ENCODE measurements around the gene DUOXA2.

Gene DUOXA2

DNA sequence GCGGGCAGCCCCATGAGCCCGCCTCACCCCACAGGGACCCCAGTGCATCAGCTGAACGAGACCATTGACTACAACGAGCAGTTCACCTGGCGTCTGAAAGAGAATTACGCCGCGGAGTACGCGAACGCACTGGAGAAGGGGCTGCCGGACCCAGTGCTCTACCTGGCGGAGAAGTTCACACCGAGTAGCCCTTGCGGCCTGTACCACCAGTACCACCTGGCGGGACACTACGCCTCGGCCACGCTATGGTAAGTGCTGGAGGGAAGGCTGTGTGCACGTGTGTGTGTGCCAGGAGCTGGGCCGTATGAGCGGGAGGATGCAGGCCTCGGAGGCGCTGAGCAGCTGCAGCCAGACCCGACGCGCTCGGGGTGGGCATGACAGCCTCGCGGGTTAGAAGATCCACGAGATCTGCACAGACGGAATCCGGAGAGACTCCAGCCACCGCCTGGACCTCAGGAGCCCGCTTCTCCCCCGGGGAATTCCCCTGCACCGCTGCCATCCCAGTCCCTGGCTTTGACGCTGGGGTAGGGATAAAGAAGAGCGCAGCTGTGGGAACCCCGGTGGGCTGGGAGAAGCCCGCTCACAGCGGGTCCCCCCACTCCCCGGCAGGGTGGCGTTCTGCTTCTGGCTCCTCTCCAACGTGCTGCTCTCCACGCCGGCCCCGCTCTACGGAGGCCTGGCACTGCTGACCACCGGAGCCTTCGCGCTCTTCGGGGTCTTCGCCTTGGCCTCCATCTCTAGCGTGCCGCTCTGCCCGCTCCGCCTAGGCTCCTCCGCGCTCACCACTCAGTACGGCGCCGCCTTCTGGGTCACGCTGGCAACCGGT is 2.6 kb downstream of the DUOXA2 start:
- ATAC-seq (ENCODE audit: low read depth) (no peak), DNase-seq (ENCODE audit: low spot score in 2 of 2) (no peak)
- no peak overlapping the region for H3K27ac Mint-ChIP-seq
- no peaks in the 10 kb centered on the region for H3K36me3 Mint-ChIP-seq
- H3K4me3 Mint-ChIP-seq: peak overlapping the region; percentile 56
- peaks cover 39% of the 10 kb centered on the region for H3K4me1 Mint-ChIP-seq
- H3K9me3 Mint-ChIP-seq: no peaks in the 10 kb centered on the region
- H3K27me3 Mint-ChIP-seq: peaks cover 49% of the 10 kb centered on the region

DNA sequence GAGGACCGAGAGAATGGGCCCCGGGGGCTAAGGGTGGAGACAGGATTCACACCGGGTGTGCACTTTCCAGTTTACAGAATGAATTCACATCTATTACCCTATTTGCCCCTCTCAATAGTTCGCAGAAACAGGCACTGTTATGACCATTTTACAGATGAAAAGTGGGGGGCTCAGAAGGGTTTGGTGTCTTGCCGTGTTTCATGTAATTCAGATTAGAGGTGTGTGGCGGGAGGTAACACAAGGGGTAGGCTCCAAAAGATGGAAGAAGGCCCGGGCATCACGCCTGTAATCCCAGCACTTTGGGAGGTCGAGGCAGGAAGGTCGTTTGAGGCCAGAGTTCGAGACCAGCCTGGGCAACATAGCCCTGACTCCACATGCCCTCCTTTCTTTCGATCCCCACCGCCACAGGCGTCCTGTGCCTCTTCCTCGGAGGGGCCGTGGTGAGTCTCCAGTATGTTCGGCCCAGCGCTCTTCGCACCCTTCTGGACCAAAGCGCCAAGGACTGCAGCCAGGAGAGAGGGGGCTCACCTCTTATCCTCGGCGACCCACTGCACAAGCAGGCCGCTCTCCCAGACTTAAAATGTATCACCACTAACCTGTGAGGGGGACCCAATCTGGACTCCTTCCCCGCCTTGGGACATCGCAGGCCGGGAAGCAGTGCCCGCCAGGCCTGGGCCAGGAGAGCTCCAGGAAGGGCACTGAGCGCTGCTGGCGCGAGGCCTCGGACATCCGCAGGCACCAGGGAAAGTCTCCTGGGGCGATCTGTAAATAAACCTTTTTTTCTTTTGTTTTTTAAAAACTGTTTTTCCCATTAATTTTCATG is 3.4 kb downstream of the DUOXA2 start:
- Mint-ChIP-seq H3K27ac (no peak overlapping the region), H3K27me3 (peaks cover 45% of the 10 kb centered on the region), H3K4me3 (peak overlapping the region; percentile 84), H3K36me3 (no peaks in the 10 kb centered on the region), H3K9me3 (no peaks in the 10 kb centered on the region), H3K4me1 (peaks cover 31% of the 10 kb centered on the region)
- ATAC-seq (ENCODE audit: low read depth): peak; percentile 13
- no peak for DNase-seq (ENCODE audit: low spot score in 2 of 2)

DNA sequence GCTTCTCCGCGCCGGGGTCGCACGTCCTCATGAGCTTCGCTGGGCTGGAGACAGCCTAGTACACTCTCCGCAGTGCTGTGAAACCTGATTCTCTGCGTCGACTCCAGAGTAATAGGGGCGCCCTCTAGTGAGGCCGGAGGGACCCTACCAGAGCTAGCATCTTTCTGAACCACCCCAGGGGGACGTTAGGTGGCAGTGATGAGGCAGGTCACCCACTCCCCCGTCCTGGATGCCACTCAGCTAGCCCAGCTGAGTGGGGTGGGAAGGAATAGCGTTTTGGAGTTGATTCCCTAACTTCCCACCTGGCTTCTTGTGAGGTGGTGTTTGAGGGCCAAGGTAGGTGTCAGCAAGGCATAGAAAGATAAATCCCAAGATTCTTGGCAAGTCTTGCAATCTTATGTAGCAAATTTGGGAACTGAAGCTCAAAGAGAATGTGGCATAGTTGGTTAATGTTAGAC is 4.0 kb downstream of the DUOXA2 start:
- H3K9me3 Mint-ChIP-seq: no peaks in the 10 kb centered on the region
- DNase-seq (ENCODE audit: low spot score in 2 of 2) (peak; percentile 88 to 89), ATAC-seq (ENCODE audit: low read depth) (peak; percentile 95)
- peak overlapping the region; percentile 84 for H3K4me3 Mint-ChIP-seq
- H3K27me3 Mint-ChIP-seq: peaks cover 45% of the 10 kb centered on the region
- no peak overlapping the region for H3K27ac Mint-ChIP-seq
- H3K4me1 Mint-ChIP-seq: peaks cover 28% of the 10 kb centered on the region
- H3K36me3 Mint-ChIP-seq: no peaks in the 10 kb centered on the region

DNA sequence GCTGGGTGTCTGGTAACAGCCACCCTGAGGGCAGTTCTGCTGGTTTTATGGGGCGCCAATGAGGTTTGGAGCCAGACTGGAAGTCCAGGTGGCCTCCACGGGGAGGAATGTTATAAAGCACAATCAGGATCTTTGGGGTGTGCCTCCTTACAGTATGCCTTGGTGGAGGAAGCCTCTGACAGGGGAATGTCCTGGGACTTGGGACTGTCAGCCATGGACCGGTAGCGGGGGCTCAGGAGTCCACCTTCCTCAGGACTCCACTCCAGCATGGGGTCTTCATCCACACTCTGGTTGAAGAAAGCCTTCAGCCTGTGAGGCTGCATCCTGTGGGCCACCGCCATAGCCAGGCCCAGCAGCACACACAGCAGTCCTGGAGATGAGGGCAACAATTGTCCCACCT is 4.9 kb downstream of the DUOXA2 start:
- Mint-ChIP-seq H3K9me3 (no peaks in the 10 kb centered on the region), H3K27me3 (peaks cover 41% of the 10 kb centered on the region), H3K4me1 (peaks cover 21% of the 10 kb centered on the region), H3K27ac (no peak overlapping the region), H3K36me3 (no peaks in the 10 kb centered on the region), H3K4me3 (no peak overlapping the region)
- ATAC-seq (ENCODE audit: low read depth) (no peak), DNase-seq (ENCODE audit: low spot score in 2 of 2) (no peak)

DNA sequence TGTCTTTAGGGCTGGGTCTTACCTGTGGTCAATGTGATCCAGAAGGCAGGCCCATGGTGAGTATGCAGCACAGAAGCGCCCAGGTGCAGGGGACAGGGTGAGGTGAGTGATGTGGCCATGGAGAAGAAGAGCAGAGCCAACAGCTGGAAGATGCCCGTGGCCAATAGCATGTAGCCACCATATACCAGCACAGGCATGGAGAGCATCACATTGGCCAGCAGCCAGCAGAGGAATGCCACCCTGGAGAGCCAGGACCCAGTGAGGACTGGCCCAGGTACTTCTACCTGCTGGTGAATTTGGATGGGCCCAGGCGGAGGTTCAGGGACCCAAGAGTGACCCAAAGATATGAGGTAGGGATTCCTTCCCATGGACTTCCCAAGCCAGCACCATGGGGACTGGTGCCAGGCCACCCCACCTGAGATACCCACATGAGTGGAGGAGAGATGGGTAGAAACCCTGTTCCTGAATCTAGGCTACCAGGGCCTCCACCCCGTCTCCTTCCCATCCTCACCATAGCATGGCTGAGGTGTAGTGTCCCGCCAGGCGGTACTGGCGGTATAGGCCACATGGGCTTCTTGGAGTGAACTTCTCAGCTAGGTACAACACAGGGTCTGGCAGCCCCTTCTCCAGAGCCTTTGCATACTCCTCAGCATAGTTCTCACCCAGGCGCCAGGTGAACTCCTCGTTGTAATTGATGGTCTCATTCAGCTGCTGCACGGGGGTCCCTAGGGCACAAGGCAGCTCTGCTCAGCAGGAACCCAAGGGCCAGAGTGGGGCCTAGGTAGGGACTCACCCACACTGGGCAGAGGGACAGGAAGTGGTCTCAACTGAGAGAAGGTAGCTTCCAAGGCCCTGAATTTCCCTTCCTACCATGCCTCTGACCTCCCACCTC is 6.2 kb downstream of the DUOXA2 start:
- Mint-ChIP-seq H3K4me3 (no peak overlapping the region), H3K4me1 (peaks cover 17% of the 10 kb centered on the region), H3K9me3 (no peaks in the 10 kb centered on the region), H3K27me3 (peaks cover 39% of the 10 kb centered on the region), H3K36me3 (no peaks in the 10 kb centered on the region), H3K27ac (no peak overlapping the region)
- DNase-seq (ENCODE audit: low spot score in 2 of 2) (no peak), ATAC-seq (ENCODE audit: low read depth) (no peak)

DNA sequence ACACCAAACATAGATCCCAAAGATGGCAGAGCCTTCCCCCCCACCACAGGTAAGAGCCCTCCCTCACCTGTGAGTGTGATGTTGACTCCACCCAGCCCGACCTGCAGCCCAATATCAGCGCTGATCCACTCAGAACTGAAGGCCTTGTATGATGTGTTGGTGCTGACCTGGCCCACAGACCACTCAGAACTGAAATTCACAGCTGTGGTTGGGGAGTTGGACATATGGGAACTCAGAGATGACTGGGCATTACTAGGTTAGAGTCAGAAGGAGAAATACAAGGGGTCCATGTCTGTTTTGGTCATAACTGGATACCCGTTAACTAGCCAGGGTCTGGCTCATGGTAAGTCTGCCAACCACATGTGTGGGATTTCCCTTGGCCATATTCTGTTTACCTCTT is 6.9 kb downstream of the DUOXA2 start:
- DNase-seq (ENCODE audit: low spot score in 2 of 2): no peak
- Mint-ChIP-seq H3K36me3 (no peaks in the 10 kb centered on the region), H3K4me1 (peaks cover 17% of the 10 kb centered on the region), H3K4me3 (no peak overlapping the region), H3K27ac (no peak overlapping the region), H3K27me3 (peaks cover 36% of the 10 kb centered on the region), H3K9me3 (no peaks in the 10 kb centered on the region)
- no peak for ATAC-seq (ENCODE audit: low read depth)

DNA sequence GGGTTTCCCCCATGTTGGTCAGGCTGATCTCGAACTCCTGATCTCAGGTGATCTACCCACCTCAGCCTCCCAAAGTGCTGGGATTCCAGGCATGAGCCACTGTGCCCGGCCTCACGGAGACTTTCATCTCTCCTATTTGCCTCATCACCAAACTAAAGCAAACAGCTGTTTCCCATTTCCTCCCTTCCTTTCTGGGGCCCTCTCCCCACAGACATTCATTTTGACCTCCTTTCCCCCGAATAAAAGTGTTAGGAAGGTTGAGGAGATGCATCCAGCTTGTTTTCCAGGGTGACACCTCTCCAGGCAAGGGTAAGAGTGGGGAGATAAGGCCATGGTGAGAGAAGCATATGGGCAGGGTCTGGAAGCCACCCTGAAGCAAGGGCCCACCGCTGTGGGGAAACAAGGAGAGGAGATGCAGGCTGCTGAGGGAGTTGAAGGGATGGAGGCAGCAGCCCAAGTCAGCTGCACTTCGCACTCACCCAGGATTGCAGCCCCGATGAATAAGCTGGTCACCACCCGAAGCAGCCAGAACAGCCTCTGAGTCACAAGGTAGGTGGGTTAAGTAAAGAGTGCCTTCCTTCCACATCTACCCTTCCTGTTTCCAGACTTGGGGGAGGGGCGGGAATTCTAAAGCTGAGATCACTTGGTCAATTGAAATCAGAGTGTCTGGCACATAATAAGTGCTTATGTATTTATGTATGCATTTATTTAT is 7.7 kb downstream of the DUOXA2 start:
- H3K27me3 Mint-ChIP-seq: peaks cover 35% of the 10 kb centered on the region
- ATAC-seq (ENCODE audit: low read depth): no peak
- H3K9me3 Mint-ChIP-seq: no peaks in the 10 kb centered on the region
- H3K27ac Mint-ChIP-seq: no peak overlapping the region
- H3K4me3 Mint-ChIP-seq: no peak overlapping the region
- no peaks in the 10 kb centered on the region for H3K36me3 Mint-ChIP-seq
- no peak for DNase-seq (ENCODE audit: low spot score in 2 of 2)
- H3K4me1 Mint-ChIP-seq: peaks cover 13% of the 10 kb centered on the region

DNA sequence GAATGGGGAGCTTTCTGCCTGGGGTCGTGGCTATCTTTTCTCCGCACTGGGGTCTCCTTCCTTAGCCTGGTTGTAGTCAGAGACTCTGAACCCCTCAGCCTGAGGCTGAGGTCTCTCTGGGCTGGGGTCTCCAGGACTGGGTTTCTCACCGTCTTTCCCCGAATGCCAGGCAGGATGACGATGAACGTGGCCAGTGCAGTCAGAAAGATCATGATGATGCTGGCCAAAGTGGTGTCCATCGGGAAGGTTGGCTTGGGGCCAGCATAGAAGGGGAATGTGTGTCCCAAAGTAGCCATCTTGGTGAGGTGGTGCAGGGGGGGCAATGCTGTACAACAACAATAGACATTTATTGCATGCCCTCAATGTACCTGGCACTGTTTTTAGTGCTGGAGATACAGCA is 8.6 kb downstream of the DUOXA2 start:
- DNase-seq (ENCODE audit: low spot score in 2 of 2): no peak
- peaks cover 6% of the 10 kb centered on the region for H3K4me1 Mint-ChIP-seq
- peaks cover 31% of the 10 kb centered on the region for H3K27me3 Mint-ChIP-seq
- no peak for ATAC-seq (ENCODE audit: low read depth)
- H3K27ac Mint-ChIP-seq: no peak overlapping the region
- no peaks in the 10 kb centered on the region for H3K9me3 Mint-ChIP-seq
- no peaks in the 10 kb centered on the region for H3K36me3 Mint-ChIP-seq
- H3K4me3 Mint-ChIP-seq: no peak overlapping the region

DNA sequence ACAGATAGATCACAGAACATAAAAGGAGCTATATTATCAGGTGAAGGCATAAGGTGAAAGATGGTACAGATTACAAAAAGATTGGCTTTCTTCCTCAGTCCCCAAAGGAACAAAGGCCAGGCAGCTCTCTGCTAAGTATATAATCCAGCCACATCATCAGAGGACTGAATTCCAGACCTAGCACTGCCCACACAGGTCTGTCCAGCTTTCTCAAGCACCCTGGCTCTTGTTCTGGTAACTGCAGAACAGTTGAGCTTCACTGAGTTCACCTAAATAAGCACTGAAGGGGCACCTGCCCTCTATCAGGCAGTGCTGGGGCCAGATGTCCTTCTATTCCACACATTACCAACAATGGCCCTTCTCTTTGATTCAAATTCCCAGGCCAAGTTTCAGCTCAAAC is 9.3 kb downstream of the DUOXA2 start:
- H3K27me3 Mint-ChIP-seq: peaks cover 28% of the 10 kb centered on the region
- peaks cover 2% of the 10 kb centered on the region for H3K4me1 Mint-ChIP-seq
- H3K9me3 Mint-ChIP-seq: no peaks in the 10 kb centered on the region
- DNase-seq (ENCODE audit: low spot score in 2 of 2) (no peak), ATAC-seq (ENCODE audit: low read depth) (no peak)
- no peaks in the 10 kb centered on the region for H3K36me3 Mint-ChIP-seq
- no peak overlapping the region for H3K4me3 Mint-ChIP-seq
- H3K27ac Mint-ChIP-seq: no peak overlapping the region

DNA sequence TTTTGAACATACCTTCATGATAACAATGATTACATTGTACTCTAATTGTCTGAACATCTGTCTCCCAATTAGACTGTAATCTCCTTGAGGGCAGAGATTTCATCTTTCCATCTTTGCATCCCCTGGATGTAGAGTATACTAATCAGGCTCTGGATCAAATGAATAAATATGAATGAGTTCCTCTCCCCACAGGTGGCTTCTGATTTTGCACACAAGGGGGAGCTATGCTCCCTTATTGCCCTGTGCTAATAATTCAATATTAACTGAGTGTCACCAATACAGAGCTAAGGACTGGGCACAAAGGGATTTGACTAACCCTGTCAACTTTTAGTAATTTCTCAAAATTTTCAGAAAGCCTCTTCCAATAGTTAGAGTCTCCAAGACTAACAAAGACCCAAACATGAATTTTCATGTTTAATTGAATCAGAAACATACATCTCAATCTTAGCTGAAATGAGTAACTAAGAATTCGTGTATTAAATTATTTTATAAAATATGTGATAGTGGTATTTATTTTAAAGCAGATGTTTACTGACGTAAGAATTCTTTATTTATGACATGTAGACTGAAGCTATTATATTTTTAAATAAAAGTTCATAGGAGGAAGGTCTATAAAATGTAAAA is 12.5 kb downstream of the DUOXA2 start:
- ATAC-seq (ENCODE audit: low read depth): peak; percentile 86
- Mint-ChIP-seq H3K9me3 (no peaks in the 10 kb centered on the region), H3K27ac (no peak overlapping the region), H3K4me1 (peaks cover 2% of the 10 kb centered on the region), H3K4me3 (no peak overlapping the region), H3K27me3 (peaks cover 26% of the 10 kb centered on the region), H3K36me3 (no peaks in the 10 kb centered on the region)
- DNase-seq (ENCODE audit: low spot score in 2 of 2): peak; percentile 44 to 55

DNA sequence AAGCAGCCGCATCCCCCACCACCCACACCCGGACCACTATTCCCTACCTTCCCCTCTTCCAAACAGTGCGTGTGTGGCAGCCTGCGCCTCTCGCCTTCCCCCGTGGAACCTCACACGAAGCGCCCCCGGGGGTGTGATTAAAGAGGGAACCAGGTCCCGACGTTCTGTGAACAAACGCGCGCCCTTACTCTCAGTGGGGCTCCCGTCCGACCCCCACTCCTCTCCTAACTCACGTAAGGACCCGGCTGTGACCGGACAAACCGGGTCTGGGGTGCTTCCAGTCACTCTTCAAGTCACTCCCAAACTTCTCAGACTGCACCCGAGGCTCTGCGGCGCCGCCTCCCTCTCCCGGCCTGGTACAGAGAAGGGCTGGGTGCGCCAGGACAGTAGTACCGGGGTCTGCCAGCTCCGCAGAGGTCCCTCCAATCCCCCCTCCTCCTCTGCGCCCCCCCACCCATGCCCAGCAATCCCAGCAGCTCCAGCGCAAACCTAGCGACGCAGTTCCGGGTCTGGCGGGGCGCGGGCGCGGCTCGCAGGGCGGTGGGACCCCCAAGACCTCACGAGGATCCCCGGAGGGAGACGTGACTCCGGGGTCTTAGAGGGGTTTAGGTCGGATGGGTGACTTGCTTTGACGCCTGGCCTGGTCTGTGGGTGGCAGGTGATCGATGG is 15.0 kb downstream of the DUOXA2 start:
- Mint-ChIP-seq H3K9me3 (no peaks in the 10 kb centered on the region), H3K4me1 (peaks cover 3% of the 10 kb centered on the region), H3K27ac (no peak overlapping the region), H3K36me3 (no peaks in the 10 kb centered on the region), H3K4me3 (peak overlapping the region; percentile 18), H3K27me3 (peaks cover 28% of the 10 kb centered on the region)
- no peak for ATAC-seq (ENCODE audit: low read depth)
- DNase-seq (ENCODE audit: low spot score in 2 of 2): no peak

DNA sequence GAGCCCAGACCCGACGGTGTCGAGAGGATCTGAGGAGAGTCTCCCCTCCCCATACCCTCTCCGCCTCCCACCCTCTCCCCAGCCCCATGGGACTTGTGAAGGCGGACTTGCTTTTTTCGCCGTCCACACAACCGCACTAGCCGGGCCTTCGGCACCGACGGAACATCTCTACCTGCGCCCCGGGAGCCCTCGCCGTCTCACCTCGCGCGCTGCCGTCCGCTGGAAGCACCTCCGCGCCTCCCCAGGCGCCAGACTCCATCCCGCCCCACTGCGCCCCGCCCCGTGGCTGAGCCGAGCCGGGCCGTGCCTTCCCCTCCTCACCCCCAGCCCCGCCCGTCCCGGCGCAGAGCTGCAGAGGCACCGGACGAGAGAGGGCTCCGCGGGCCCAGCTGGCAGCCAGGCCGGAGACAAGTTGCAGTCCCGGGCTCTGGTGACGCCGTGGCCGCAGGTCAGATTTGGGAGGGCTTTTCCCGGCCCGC is 15.6 kb downstream of the DUOXA2 start, which contains the start of the genes DUOX1 and DUOXA1:
Gene DUOX1 (plus strand): TSS at position 344 of the 479 bp plus-strand sequence. CDS start 1,973 bp downstream, outside the sequence.
Gene DUOXA1 (minus strand): TSS at position 229 of the 479 bp plus-strand sequence. CDS start 6,865 bp downstream, outside the sequence.
- Mint-ChIP-seq H3K27me3 (peaks cover 33% of the 10 kb centered on the region), H3K27ac (no peak within 1 kb of the TSS), H3K4me3 (peak within 1 kb of the TSS; percentile 30), H3K4me1 (peaks cover 7% of the 10 kb centered on the region), H3K9me3 (no peaks in the 10 kb centered on the region), H3K36me3 (no peaks in the 10 kb centered on the region)
- ATAC-seq (ENCODE audit: low read depth): peak; percentile 63
- DNase-seq (ENCODE audit: low spot score in 2 of 2): no peak
